BJ (cell line): Measurements from ENCODE around the gene NFATC1. TPM values are rescaled to one million over a fixed set of nuclear protein-coding genes. Genes with fewer than 3 reads are reported as not detected.

Experiments used
- CTCF ChIA-PET: fragments of 350-600 bp; formaldehyde crosslinking; extraction: SDS; loops from one replicate; lab custom pipeline; 2021; ENCODE audit warnings: antibody characterized with exemption, inconsistent platforms; lab: Yijun Ruan, JAX
- POLR2A ChIA-PET: fragments of 300-600 bp; sonication (Branson Sonifier 250); formaldehyde crosslinking; extraction: SDS; loops from one replicate; lab custom pipeline; 2021; ENCODE audit warnings: antibody characterized with exemption; lab: Charles Lee
- DNase-seq: peaks from one replicate; pipeline ENCODE4 v3.0.0-alpha.2; 2011; ENCODE audit warnings: low read depth
- H3K27me3 ChIP-seq: 2 replicates; pipeline ENCODE4 v1.6.0; 2011; ENCODE audit warnings: low read length; ENCODE audit not compliant: control insufficient read depth, insufficient read depth
- H3K36me3 ChIP-seq: 2 replicates; pipeline ENCODE4 v1.5.1; 2011; ENCODE audit warnings: low read length; ENCODE audit not compliant: control insufficient read depth, insufficient read depth
- H3K4me3 ChIP-seq: 2 replicates; pipeline ENCODE4 v1.5.1; 2011; ENCODE audit warnings: low read depth, mild to moderate bottlenecking, control low read depth, low read length
- CTCF ChIP-seq: IDR thresholded peaks from 2 replicates; pipeline ENCODE4 v1.5.1; 2011; ENCODE audit warnings: low read depth, mild to moderate bottlenecking, control low read depth, inconsistent platforms, low read length, moderate library complexity; ENCODE audit not compliant: insufficient read depth
- polyA plus RNA-seq: library from polyadenylated mRNA; depleted of rRNA; stranded (reverse); fragments of >200 nt; gene quantifications from 2 replicates; pipeline ENCODE4 v1.2.3, GENCODE V29; 2011

Gene NFATC1
- polyA plus RNA-seq, 1 experiment = 1.2 TPM

GRCh38 chr18:79548986-79549637, 153.4 kb downstream of the NFATC1 start:
- ChIA-PET POLR2A (no interaction called here), CTCF (no interaction called here)
- H3K27me3 ChIP-seq = no peaks in the 10 kb centered on the region
- H3K36me3 ChIP-seq = no peaks in the 10 kb centered on the region
- DNase-seq = no peak
- H3K4me3 ChIP-seq = no peak overlapping the region
- TF ChIP-seq CTCF = no peak

GRCh38 chr18:79549638-79550000, 153.9 kb downstream of the NFATC1 start:
- DNase-seq = no peak
- ChIA-PET CTCF (no interaction called here), POLR2A (no interaction called here)
- Histone ChIP-seq H3K27me3 (no peaks in the 10 kb centered on the region), H3K36me3 (no peaks in the 10 kb centered on the region), H3K4me3 (no peak overlapping the region)
- no peak for TF ChIP-seq CTCF

- Histone ChIP-seq H3K4me3 (no peak overlapping the region), H3K36me3 (no peaks in the 10 kb centered on the region), H3K27me3 (no peaks in the 10 kb centered on the region)
- ChIA-PET CTCF (no interaction called here), POLR2A (no interaction called here)
- DNase-seq = no peak
- no peak for TF ChIP-seq CTCF
Measured at GRCh38 chr18:79552140-79552631, 156.5 kb downstream of the NFATC1 start.

GRCh38 chr18:79552696-79553095, 157.0 kb downstream of the NFATC1 start:
- no peak for TF ChIP-seq CTCF
- DNase-seq = no peak
- Histone ChIP-seq H3K4me3 (no peak overlapping the region), H3K27me3 (no peaks in the 10 kb centered on the region), H3K36me3 (no peaks in the 10 kb centered on the region)
- ChIA-PET CTCF (no interaction called here), POLR2A (no interaction called here)

- H3K36me3 ChIP-seq = no peaks in the 10 kb centered on the region
- ChIA-PET POLR2A (no interaction called here), CTCF (no interaction called here)
- no peak for DNase-seq
- no peak overlapping the region for H3K4me3 ChIP-seq
- H3K27me3 ChIP-seq = no peaks in the 10 kb centered on the region
- TF ChIP-seq CTCF = no peak
Measured at GRCh38 chr18:79553154-79553553, 157.4 kb downstream of the NFATC1 start.
